IMR-90 (cell line): ENCODE results near the gene C2orf49. TPM values are rescaled to one million over a fixed set of nuclear protein-coding genes. Genes with fewer than 3 reads are reported as not detected.

Source experiments
- ATAC-seq: fragments of 200-7000 bp; cut with Tn5 transposase; 2 replicates; pipeline ENCODE4 v1.9.1; 2020; ENCODE audit warnings: low read depth, mild to moderate bottlenecking, moderate library complexity
- BruUV-seq: library from RNA; stranded (reverse); fragments of 400-500 nt; replicated peaks from 2 replicates; lab custom pipeline; 2021; lab: Mats Ljungman, UMichigan
- CTCF ChIA-PET: fragments of 300-600 bp; formaldehyde crosslinking; extraction: SDS; loops from one replicate; lab custom pipeline; 2021; ENCODE audit warnings: antibody characterized with exemption; lab: Yijun Ruan, JAX
- POLR2A ChIA-PET: fragments of 300-600 bp; sonication (Branson Sonifier 250); formaldehyde crosslinking; loops from one replicate; lab custom pipeline; 2022; ENCODE audit warnings: antibody characterized with exemption; ENCODE audit not compliant: unreplicated experiment; lab: Charles Lee
- DNase-seq: peaks from one replicate; pipeline ENCODE4 v3.0.0; 2013
- H2AFZ ChIP-seq: replicated peaks from 2 replicates; pipeline ENCODE3; 2013; ENCODE audit warnings: low read length, mild to moderate bottlenecking; ENCODE audit not compliant: poor library complexity
- H2AK5ac ChIP-seq: 2 replicates; pipeline ENCODE4 v1.6.1; 2013; ENCODE audit warnings: low read depth, low read length, inconsistent platforms
- H2AK9ac ChIP-seq: replicated peaks from 2 replicates; pipeline ENCODE3; 2013; ENCODE audit warnings: mild to moderate bottlenecking, low read depth, low read length, moderate library complexity; ENCODE audit not compliant: poor library complexity
- H2BK120ac ChIP-seq: 2 replicates; pipeline ENCODE4 v1.6.1; 2013; ENCODE audit warnings: low read depth, low read length, inconsistent platforms
- H2BK15ac ChIP-seq: 3 replicates; pipeline ENCODE4 v1.6.1; 2013; ENCODE audit warnings: low read depth, low read length, inconsistent platforms
- H2BK20ac ChIP-seq: 2 replicates; pipeline ENCODE4 v1.6.1; 2013; ENCODE audit warnings: low read depth, mild to moderate bottlenecking, inconsistent platforms, low read length, moderate library complexity
- H2BK5ac ChIP-seq: 2 replicates; pipeline ENCODE4 v1.6.1; 2013; ENCODE audit warnings: mild to moderate bottlenecking, low read depth, low read length, inconsistent platforms; ENCODE audit not compliant: poor library complexity, severe bottlenecking
- H3K14ac ChIP-seq: replicated peaks from 2 replicates; pipeline ENCODE4 v1.6.1; 2013; ENCODE audit warnings: low read depth, low read length, inconsistent platforms
- H3K18ac ChIP-seq: 2 replicates; pipeline ENCODE4 v1.6.1; 2013; ENCODE audit warnings: low read depth, low read length, control low read depth
- H3K23ac ChIP-seq: 2 replicates; pipeline ENCODE4 v1.6.1; 2013; ENCODE audit warnings: low read depth, low read length, inconsistent platforms
- H3K27ac ChIP-seq: 2 replicates; pipeline ENCODE4 v1.5.1; 2013; ENCODE audit warnings: mild to moderate bottlenecking, control low read depth, low read length; ENCODE audit not compliant: insufficient read depth
- H3K27me3 ChIP-seq: 2 replicates; pipeline ENCODE4 v1.6.1; 2013; ENCODE audit warnings: low read length; ENCODE audit not compliant: control insufficient read depth, insufficient read depth
- H3K36me3 ChIP-seq: 2 replicates; pipeline ENCODE4 v1.6.1; 2013; ENCODE audit warnings: low read length, mixed read lengths; ENCODE audit not compliant: control insufficient read depth, insufficient read depth
- H3K4ac ChIP-seq: 2 replicates; pipeline ENCODE4 v1.6.1; 2013; ENCODE audit warnings: low read depth, low read length, inconsistent platforms
- H3K4me1 ChIP-seq: 2 replicates; pipeline ENCODE4 v1.6.1; 2013; ENCODE audit warnings: low read length, mixed read lengths; ENCODE audit not compliant: control insufficient read depth, insufficient read depth
- H3K4me2 ChIP-seq: 2 replicates; pipeline ENCODE4 v1.6.1; 2013; ENCODE audit warnings: low read depth, mild to moderate bottlenecking, control low read depth, low read length, moderate library complexity
- H3K4me3 ChIP-seq: 2 replicates; pipeline ENCODE4 v1.5.1; 2013; ENCODE audit warnings: low read depth, mild to moderate bottlenecking, control low read depth, low read length, moderate library complexity; ENCODE audit not compliant: insufficient read depth
- H3K56ac ChIP-seq: 2 replicates; pipeline ENCODE4 v1.6.1; 2013; ENCODE audit warnings: low read length, inconsistent platforms; ENCODE audit not compliant: insufficient read depth; ENCODE audit errors: extremely low read depth
- H3K79me1 ChIP-seq, 2 experiments: 2 replicates each; pipeline ENCODE4 v1.6.1; 2013; ENCODE audit warnings: low read length in 2 of 2, inconsistent platforms in 1 of 2, low read depth in 1 of 2
- H3K9ac ChIP-seq: 2 replicates; pipeline ENCODE4 v1.6.1; 2013; ENCODE audit warnings: low read depth, low read length, control low read depth
- H3K9me1 ChIP-seq: 2 replicates; pipeline ENCODE4 v1.6.1; 2013; ENCODE audit warnings: low read length, inconsistent platforms; ENCODE audit not compliant: insufficient read depth
- H3K9me3 ChIP-seq: 2 replicates; pipeline ENCODE4 v1.6.1; 2013; ENCODE audit warnings: low read length; ENCODE audit not compliant: control insufficient read depth, insufficient read depth
- H4K20me1 ChIP-seq: 2 replicates; pipeline ENCODE4 v1.6.1; 2013; ENCODE audit warnings: low read length, inconsistent platforms; ENCODE audit not compliant: insufficient read depth
- H4K5ac ChIP-seq: 2 replicates; pipeline ENCODE4 v1.6.1; 2013; ENCODE audit warnings: mild to moderate bottlenecking, low read depth, low read length, control low read depth
- H4K8ac ChIP-seq, 2 experiments: 2 replicates each; pipeline ENCODE4 v1.6.1; 2013; ENCODE audit warnings: low read depth in 2 of 2, low read length in 2 of 2, control low read depth in 1 of 2, inconsistent platforms in 1 of 2
- H4K91ac ChIP-seq: 2 replicates; pipeline ENCODE4 v1.6.1; 2013; ENCODE audit warnings: low read depth, low read length, inconsistent platforms; ENCODE audit not compliant: insufficient read depth
- RCOR1 ChIP-seq: IDR thresholded peaks from 2 replicates; pipeline ENCODE4 v1.6.1; 2012; ENCODE audit warnings: mild to moderate bottlenecking, low read length, improper control_type of control experiment; ENCODE audit not compliant: insufficient replicate concordance
- WGBS, 2 experiments: methylation state at CpG; one replicate each; pipeline versions ENCODE4 v1.1.5 to v1.1.7; 2013; ENCODE audit warnings: missing lambda C conversion rate in 2 of 2; ENCODE audit not compliant: insufficient read length in 1 of 2; ENCODE audit errors: extremely low coverage in 2 of 2; 5-methylcytosine and 5-hydroxymethylcytosine counted together
- dilution Hi-C: fragments of 300-500 bp; cut with HindIII; formaldehyde crosslinking; loops from one replicate; pipeline ENCODE4 v1.14.3; 2018; ENCODE audit warnings: low sequenced_read_pairs; ENCODE audit not compliant: unreplicated experiment
- in situ Hi-C: fragments of 300-500 bp; cut with MboI; formaldehyde crosslinking; loops from 3 replicates; pipeline ENCODE4 v1.14.3; 2019; ENCODE audit warnings: low sequenced_read_pairs, inconsistent platforms, mixed read lengths
- intact Hi-C: fragments of 100-400 bp; cut with micrococcal nuclease; formaldehyde crosslinking; loops from 2 replicates; pipeline ENCODE4 v1.10.0; 2022
- polyA plus RNA-seq, 3 experiments: library from polyadenylated mRNA; depleted of rRNA; stranded (reverse); fragments of >200 nt; gene quantifications; 2 replicates each; pipeline ENCODE4 v1.2.3, GENCODE V29; 2012; ENCODE audit warnings: low replicate concordance in 1 of 3
- total RNA-seq: library from RNA; depleted of rRNA; stranded (reverse); fragments of >200 nt; gene quantifications from 2 replicates; pipeline ENCODE4 v1.2.3, GENCODE V29; 2012

The C2orf49 gene
- total and polyA plus RNA-seq, 2 of the 4 experiments (the other 2 are of a cell fraction) = 3.8 to 8.5 TPM

GRCh38 chr2:105379741-105380186 lies 42.4 kb downstream of the C2orf49 start:
- DNase-seq = no peak
- Histone ChIP-seq H3K4me3 (no peak overlapping the region), H4K20me1 (peaks cover 45% of the 10 kb centered on the region), H3K18ac (peak overlapping the region; percentile 92), H3K4me1 (peaks cover 53% of the 10 kb centered on the region), H2BK15ac (peak overlapping the region; percentile 16; the same call in 2 of the 3 replicates), H3K56ac (0 out of 2 replicates have a peak overlapping the region, but pooled peaks have one; percentile 13), H3K9ac (peak overlapping the region; percentile 28; the same call in 1 of the 2 replicates), H4K91ac (peak overlapping the region; percentile 78), H4K8ac (peak overlapping the region; percentile 38 to 73; a peak in 3 of 4 replicates), H2BK5ac (peak overlapping the region; percentile 97), H3K14ac (peak overlapping the region; percentile 72), H2AK5ac (peak overlapping the region; percentile 6; the same call in 1 of the 2 replicates), H2AK9ac (no peak overlapping the region), H4K5ac (peak overlapping the region; percentile 95), H2AFZ (no peak overlapping the region), H3K27ac (peak overlapping the region; percentile 87), H3K23ac (peak overlapping the region; percentile 72), H2BK120ac (peak overlapping the region; percentile 66), H3K27me3 (no peaks in the 10 kb centered on the region), H3K36me3 (peaks cover 79% of the 10 kb centered on the region), H2BK20ac (peak overlapping the region; percentile 6), H3K9me3 (no peaks in the 10 kb centered on the region), H3K79me1 (peaks cover 25 to 90% of the 10 kb centered on the region in 2 experiments), H3K9me1 (peaks cover 47% of the 10 kb centered on the region), H3K4me2 (no peak overlapping the region), H3K4ac (peak overlapping the region; percentile 77)
- intact Hi-C loops = no loop called here
- in situ Hi-C loops = no loop called here
- ChIA-PET POLR2A (no interaction called here), CTCF (no interaction called here)
- no peak for TF ChIP-seq RCOR1
- dilution Hi-C loops = no loop called here
- BruUV-seq = no TSS peak
- no peak for ATAC-seq
- no CpG with 5 or more reads among the region's 7 CpGs for WGBS, 2 experiments
